ENCODE results near the gene EBP.

DNA sequence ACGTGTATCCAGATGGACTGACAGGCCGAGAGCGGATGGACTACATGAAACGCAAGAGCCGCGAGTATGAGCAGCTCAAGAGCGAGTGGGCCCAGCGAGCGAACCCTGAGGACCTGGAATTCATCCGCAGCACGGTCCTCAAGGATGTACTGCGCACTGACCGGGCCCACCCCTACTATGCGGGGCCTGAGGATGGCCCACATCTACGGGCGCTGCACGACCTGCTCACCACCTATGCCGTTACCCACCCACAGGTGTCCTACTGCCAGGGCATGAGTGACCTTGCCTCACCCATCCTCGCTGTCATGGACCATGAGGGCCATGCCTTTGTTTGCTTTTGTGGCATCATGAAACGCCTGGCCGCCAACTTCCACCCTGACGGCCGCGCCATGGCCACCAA is 38.0 kb downstream of the EBP start:
- TF ChIP-seq, protein P1, sequence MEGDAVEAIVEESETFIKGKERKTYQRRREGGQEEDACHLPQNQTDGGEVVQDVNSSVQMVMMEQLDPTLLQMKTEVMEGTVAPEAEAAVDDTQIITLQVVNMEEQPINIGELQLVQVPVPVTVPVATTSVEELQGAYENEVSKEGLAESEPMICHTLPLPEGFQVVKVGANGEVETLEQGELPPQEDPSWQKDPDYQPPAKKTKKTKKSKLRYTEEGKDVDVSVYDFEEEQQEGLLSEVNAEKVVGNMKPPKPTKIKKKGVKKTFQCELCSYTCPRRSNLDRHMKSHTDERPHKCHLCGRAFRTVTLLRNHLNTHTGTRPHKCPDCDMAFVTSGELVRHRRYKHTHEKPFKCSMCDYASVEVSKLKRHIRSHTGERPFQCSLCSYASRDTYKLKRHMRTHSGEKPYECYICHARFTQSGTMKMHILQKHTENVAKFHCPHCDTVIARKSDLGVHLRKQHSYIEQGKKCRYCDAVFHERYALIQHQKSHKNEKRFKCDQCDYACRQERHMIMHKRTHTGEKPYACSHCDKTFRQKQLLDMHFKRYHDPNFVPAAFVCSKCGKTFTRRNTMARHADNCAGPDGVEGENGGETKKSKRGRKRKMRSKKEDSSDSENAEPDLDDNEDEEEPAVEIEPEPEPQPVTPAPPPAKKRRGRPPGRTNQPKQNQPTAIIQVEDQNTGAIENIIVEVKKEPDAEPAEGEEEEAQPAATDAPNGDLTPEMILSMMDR (conservative IDR thresholded peaks at IDR 0.05; ENCODE audit: low read depth in 2 of 2), result no peak
- TF ChIP-seq EZH2phosphoT487 (IDR thresholded peaks at IDR 0.05; ENCODE audit: unreplicated experiment) (no peak), ZNF331 (CRISPR knock-in tag; IDR thresholded peaks at IDR 0.05; ENCODE audit: low read depth) (no peak), EZH2 (IDR thresholded peaks at IDR 0.05; ENCODE audit: low read depth, unreplicated experiment) (no peak), POLR2AphosphoS5 (IDR thresholded peaks at IDR 0.05; ENCODE audit: low read depth) (no peak), NANOG (IDR thresholded peaks at IDR 0.05; ENCODE audit: borderline replicate concordance) (no peak)
- TF ChIP-seq, protein P2, sequence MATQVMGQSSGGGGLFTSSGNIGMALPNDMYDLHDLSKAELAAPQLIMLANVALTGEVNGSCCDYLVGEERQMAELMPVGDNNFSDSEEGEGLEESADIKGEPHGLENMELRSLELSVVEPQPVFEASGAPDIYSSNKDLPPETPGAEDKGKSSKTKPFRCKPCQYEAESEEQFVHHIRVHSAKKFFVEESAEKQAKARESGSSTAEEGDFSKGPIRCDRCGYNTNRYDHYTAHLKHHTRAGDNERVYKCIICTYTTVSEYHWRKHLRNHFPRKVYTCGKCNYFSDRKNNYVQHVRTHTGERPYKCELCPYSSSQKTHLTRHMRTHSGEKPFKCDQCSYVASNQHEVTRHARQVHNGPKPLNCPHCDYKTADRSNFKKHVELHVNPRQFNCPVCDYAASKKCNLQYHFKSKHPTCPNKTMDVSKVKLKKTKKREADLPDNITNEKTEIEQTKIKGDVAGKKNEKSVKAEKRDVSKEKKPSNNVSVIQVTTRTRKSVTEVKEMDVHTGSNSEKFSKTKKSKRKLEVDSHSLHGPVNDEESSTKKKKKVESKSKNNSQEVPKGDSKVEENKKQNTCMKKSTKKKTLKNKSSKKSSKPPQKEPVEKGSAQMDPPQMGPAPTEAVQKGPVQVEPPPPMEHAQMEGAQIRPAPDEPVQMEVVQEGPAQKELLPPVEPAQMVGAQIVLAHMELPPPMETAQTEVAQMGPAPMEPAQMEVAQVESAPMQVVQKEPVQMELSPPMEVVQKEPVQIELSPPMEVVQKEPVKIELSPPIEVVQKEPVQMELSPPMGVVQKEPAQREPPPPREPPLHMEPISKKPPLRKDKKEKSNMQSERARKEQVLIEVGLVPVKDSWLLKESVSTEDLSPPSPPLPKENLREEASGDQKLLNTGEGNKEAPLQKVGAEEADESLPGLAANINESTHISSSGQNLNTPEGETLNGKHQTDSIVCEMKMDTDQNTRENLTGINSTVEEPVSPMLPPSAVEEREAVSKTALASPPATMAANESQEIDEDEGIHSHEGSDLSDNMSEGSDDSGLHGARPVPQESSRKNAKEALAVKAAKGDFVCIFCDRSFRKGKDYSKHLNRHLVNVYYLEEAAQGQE (IDR thresholded peaks at IDR 0.05; ENCODE audit: unreplicated experiment), result no peak

Data from GM23338 (cell line).